Transverse colon (tissue), 4 donors: ENCODE results near the gene ZDHHC24. TPM values are rescaled to one million over a fixed set of nuclear protein-coding genes. Genes with fewer than 3 reads are reported as not detected.

Source experiments
- DNase-seq: peaks from one replicate; pipeline ENCODE4 v3.0.0-alpha.2; 2019
- H3K27ac ChIP-seq, 4 donors: fragments of 200-600 bp; sonication (generic); 2 replicates each; pipeline ENCODE4 v1.5.1; 2016 to 2018; ENCODE audit warnings: inconsistent platforms in 4 of 4
- H3K27me3 ChIP-seq: fragments of 200-600 bp; sonication (generic); 2 replicates; pipeline ENCODE4 v1.5.1; 2017; ENCODE audit warnings: inconsistent platforms
- H3K36me3 ChIP-seq, 4 donors: fragments of 200-600 bp; sonication (generic); 2 replicates each; pipeline ENCODE4 v1.5.1; 2017 to 2019; ENCODE audit warnings: inconsistent platforms in 4 of 4
- H3K4me1 ChIP-seq, 4 donors: fragments of 200-600 bp; sonication (generic); 2 replicates each; pipeline ENCODE4 v1.5.1; 2017 to 2020; ENCODE audit warnings: inconsistent platforms in 4 of 4
- H3K4me3 ChIP-seq, 4 donors: fragments of 200-600 bp; sonication (generic); 1 replicate in 1 of 4; 2 replicates in 3 of 4; pipeline versions ENCODE4 v1.5.1 to v1.6.1; 2017 to 2019; ENCODE audit warnings: inconsistent platforms in 4 of 4
- H3K9me3 ChIP-seq, 2 donors: fragments of 200-600 bp; sonication (generic); 2 replicates each; pipeline ENCODE4 v1.5.1; 2017 to 2019; ENCODE audit warnings: inconsistent platforms in 2 of 2
- CTCF ChIP-seq, 5 experiments: fragments of 200-600 bp in 3 of 5; fragments of 450-650 bp in 2 of 5; sonication (generic) in 3 of 5; IDR thresholded peaks; 1 replicate in 2 of 5; 2 replicates in 3 of 5; pipeline ENCODE4 v1.5.1; 2016 to 2017; ENCODE audit warnings: antibody characterized with exemption in 5 of 5, inconsistent platforms in 3 of 5, mild to moderate bottlenecking in 2 of 5, moderate library complexity in 1 of 5
- EP300 ChIP-seq: sonication (generic); formaldehyde crosslinking; IDR thresholded peaks from one replicate; pipeline ENCODE4 v1.6.1; 2017; ENCODE audit warnings: antibody characterized with exemption, low read depth
- POLR2A ChIP-seq: fragments of 450-650 bp; IDR thresholded peaks from one replicate; pipeline ENCODE4 v1.6.1; 2016; ENCODE audit warnings: antibody characterized with exemption, mild to moderate bottlenecking, moderate library complexity
- POLR2AphosphoS5 ChIP-seq, 3 donors: sonication (generic); formaldehyde crosslinking; IDR thresholded peaks; one replicate each; pipeline ENCODE4 v1.6.1; 2016; ENCODE audit warnings: antibody characterized with exemption in 3 of 3
- WGBS, 2 donors: methylation state at CpG; one replicate each; pipeline ENCODE4 v1.1.5; 2018; ENCODE audit warnings: low coverage in 1 of 2; 5-methylcytosine and 5-hydroxymethylcytosine counted together
- in situ Hi-C, 4 donors: fragments of 200-750 bp; cut with MboI; loops; one replicate each; pipeline versions ENCODE4 v1.15.0 to v1.15.1; 2017; ENCODE audit warnings: low sequenced_read_pairs in 3 of 4, low pct_ligation_motif_present in 1 of 4, low pct_unique_long_range_greater_than_20kb in 1 of 4
- intact Hi-C: fragments of 100-400 bp; cut with DNase I; formaldehyde crosslinking; loops from one replicate; pipeline ENCODE4 v1.15.1; 2023; ENCODE audit warnings: low total_unique reads
- total RNA-seq, 4 donors: library from RNA; depleted of rRNA; stranded (reverse); fragments of >200 nt; gene quantifications; one replicate each; pipeline ENCODE4 v1.1.0, GENCODE V29; 2016

Gene ZDHHC24
- total RNA-seq, 4 donors from 2014 or later = 12.1 to 34.4 (median 13.8) TPM

- in situ Hi-C loops = no loop called here
- no peaks in the 10 kb centered on the region for H3K9me3 ChIP-seq
- TF ChIP-seq POLR2AphosphoS5 (IDR thresholded peaks at IDR 0.05) (no peak), CTCF (IDR thresholded peaks at IDR 0.05) (no peak), POLR2A (no peak), EP300 (no peak)
- peaks cover 0 to 8% (median 0%) of the 10 kb centered on the region in 4 donors for H3K4me1 ChIP-seq
- intact Hi-C loops = no loop called here
- no peaks in the 10 kb centered on the region for H3K27me3 ChIP-seq
- no peak for DNase-seq
- H3K27ac ChIP-seq = peak overlapping the region in 1 of 4 donors; percentile 41
- no peaks in the 10 kb centered on the region for H3K36me3 ChIP-seq
- H3K4me3 ChIP-seq = no peak overlapping the region
- WGBS, 2 donors = 47 to 65% methylated on average over 3 to 5 of the region's 5 CpGs
Measured at GRCh38 chr11:66498506-66498905, 47.3 kb downstream of the ZDHHC24 start.

GRCh38 chr11:66497206-66497605, 48.6 kb downstream of the ZDHHC24 start:
- TF ChIP-seq EP300 (no peak), CTCF (IDR thresholded peaks at IDR 0.05) (no peak), POLR2AphosphoS5 (IDR thresholded peaks at IDR 0.05) (no peak), POLR2A (no peak)
- no peak for DNase-seq
- H3K27me3 ChIP-seq = no peaks in the 10 kb centered on the region
- peaks cover 0 to 9% (median 0%) of the 10 kb centered on the region in 4 donors for H3K4me1 ChIP-seq
- H3K27ac ChIP-seq = no peak overlapping the region
- 96% methylated on average over 16 of the region's 16 CpGs; no CpG with 5 or more reads in 1 of the 2 donors for WGBS, 2 donors
- H3K4me3 ChIP-seq = no peak overlapping the region
- in situ Hi-C loops (no loop called here), intact Hi-C loops (no loop called here)
- no peaks in the 10 kb centered on the region for H3K9me3 ChIP-seq
- H3K36me3 ChIP-seq = no peaks in the 10 kb centered on the region

GRCh38 chr11:66495401-66495854, 50.4 kb downstream of the ZDHHC24 start:
- Histone ChIP-seq H3K27ac (no peak overlapping the region), H3K36me3 (no peaks in the 10 kb centered on the region), H3K4me1 (peaks cover 0 to 9% (median 0%) of the 10 kb centered on the region in 4 donors), H3K4me3 (no peak overlapping the region), H3K9me3 (no peaks in the 10 kb centered on the region), H3K27me3 (no peaks in the 10 kb centered on the region)
- no peak for DNase-seq
- intact Hi-C loops (no loop called here), in situ Hi-C loops (no loop called here)
- WGBS, 2 donors = 91 to 93% methylated on average over 3 to 17 of the region's 17 CpGs
- TF ChIP-seq EP300 (no peak), POLR2A (no peak), POLR2AphosphoS5 (IDR thresholded peaks at IDR 0.05) (no peak), CTCF (IDR thresholded peaks at IDR 0.05) (no peak)

GRCh38 chr11:66494935-66495334, 50.9 kb downstream of the ZDHHC24 start:
- TF ChIP-seq POLR2A (no peak), EP300 (no peak), CTCF (IDR thresholded peaks at IDR 0.05) (no peak), POLR2AphosphoS5 (IDR thresholded peaks at IDR 0.05) (no peak)
- WGBS, 2 donors = 89% methylated on average over 14 of the region's 14 CpGs; no CpG with 5 or more reads in 1 of the 2 donors
- Histone ChIP-seq H3K4me3 (no peak overlapping the region), H3K27me3 (no peaks in the 10 kb centered on the region), H3K36me3 (no peaks in the 10 kb centered on the region), H3K9me3 (no peaks in the 10 kb centered on the region), H3K27ac (no peak overlapping the region), H3K4me1 (peaks cover 0 to 9% (median 0%) of the 10 kb centered on the region in 4 donors)
- in situ Hi-C loops (no loop called here), intact Hi-C loops (no loop called here)
- no peak for DNase-seq
